GM12891 (cell line): ENCODE data around the gene SLC25A36.

Experiments used
- PAX5 ChIP-seq: IDR thresholded peaks from 2 replicates; pipeline ENCODE4 v1.6.1; 2011; ENCODE audit warnings: low read length, moderate library complexity, mild to moderate bottlenecking; ENCODE audit not compliant: insufficient read depth, severe bottlenecking
- POLR2A ChIP-seq: IDR thresholded peaks from 2 replicates; pipeline ENCODE4 v1.6.1; 2011; ENCODE audit warnings: low read depth, low read length, control low read depth
- POLR2AphosphoS5 ChIP-seq: IDR thresholded peaks from 2 replicates; pipeline ENCODE4 v1.6.1; 2011; ENCODE audit warnings: low read depth, low read length, control low read depth
- POU2F2 ChIP-seq: IDR thresholded peaks from 2 replicates; pipeline ENCODE4 v1.6.1; 2011; ENCODE audit warnings: low read depth, mild to moderate bottlenecking, control low read depth, low read length, moderate library complexity
- TAF1 ChIP-seq: IDR thresholded peaks from 2 replicates; pipeline ENCODE4 v1.6.1; 2011; ENCODE audit warnings: low read depth, low read length, control low read depth

DNA sequence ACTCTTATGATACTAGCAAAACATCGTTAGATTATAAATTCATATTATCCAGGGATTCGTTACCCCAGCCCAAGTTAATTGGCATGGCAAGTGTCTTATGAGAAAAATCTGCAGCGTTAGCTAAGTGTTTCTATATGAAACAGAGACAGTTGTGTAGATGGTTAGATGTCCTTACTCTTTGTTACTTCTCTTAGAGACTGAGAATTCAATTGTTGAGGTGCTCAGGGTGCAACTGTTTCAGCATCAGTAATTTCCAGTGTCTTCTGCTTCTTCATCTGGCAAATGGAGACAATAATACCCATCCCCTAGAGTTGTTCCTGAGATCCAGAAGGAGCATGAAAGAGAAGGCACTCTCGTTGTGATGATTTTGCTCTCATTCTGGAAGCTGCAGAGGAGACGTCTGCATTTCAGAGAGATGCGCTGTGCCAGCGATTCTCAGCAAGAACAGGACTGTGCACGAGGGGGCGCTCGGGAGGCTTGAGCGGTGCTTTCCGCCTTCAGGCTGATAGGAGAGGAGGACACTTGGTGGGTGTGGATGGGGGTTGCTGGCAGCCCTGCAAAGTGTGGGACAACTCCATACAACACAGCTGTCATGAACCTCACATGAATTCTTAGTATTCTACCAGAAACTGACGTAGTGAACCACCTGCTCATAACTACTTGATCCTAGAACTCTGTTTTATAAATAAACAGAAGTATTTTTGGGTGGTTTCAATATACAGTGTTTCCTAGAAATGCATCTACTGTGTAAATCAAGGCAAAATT lies 69.8 kb downstream of the SLC25A36 start:
- TF ChIP-seq POLR2A (no peak), POLR2AphosphoS5 (no peak), TAF1 (no peak), POU2F2 (no peak), PAX5 (no peak)
